GM19023 (cell line): ENCODE measurements around the gene IL25.
"Not testable (repeated sequence)": the region's sequence is repeated elsewhere in the genome, so short reads cannot be mapped to it uniquely, and the experiment has no call there.

Source experiments
- ATAC-seq: cut with Tn5 transposase; IDR thresholded peaks from one replicate; pipeline ENCODE4 v1.9.1; 2021; ENCODE audit warnings: mild to moderate bottlenecking, moderate library complexity; ENCODE audit not compliant: unreplicated experiment

Gene IL25

DNA sequence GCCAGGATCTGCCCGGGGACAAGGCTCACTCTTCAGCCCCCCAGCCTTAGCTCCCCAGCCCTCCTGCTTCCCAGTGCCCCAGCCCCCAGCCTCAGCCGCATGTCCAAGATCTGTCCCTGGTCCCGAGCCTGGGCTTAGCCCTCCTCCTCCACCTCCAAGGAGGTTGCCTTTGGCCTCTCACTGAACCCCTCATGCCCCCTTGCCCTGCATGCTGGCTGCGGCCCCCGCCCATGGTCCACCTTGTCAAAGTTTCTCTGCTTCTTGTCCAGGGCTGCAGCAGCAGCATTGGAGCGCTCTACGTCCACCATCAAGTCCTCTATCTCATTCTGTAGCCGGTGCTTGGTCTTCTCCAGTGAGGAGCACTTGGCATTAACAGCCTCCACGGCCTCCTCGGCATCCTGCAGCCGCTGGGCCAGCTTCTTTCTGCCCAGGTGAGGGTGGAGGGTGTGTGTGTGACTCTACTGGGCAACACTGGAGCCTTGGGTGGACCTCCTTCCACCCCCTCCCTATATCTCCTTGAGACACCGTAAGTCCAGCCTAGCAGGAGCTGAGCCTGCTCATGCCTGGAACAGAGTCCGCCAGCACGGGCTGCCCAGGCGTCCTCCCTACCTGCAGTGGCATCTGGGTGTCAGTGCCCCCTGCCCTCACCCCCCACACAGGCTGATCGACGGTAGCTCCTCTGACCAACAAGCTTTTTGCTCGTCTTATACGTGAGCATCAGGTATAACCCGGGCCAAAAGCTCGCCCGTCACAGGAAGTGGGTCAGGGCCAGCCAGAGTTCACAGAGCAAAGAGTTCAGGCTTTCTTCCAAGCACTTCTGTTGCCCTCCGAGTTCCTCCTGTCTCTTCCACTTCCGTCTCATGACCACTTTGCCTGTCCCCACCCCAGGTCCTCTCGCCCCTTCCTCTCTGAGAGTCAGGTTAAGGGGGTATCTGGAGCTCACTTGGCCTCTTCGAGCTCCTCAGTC lies 15.6 kb downstream of the IL25 start:
- no peak for ATAC-seq

- ATAC-seq, result no peak
Measured at GRCh38 chr14:23388996-23389395, 16.4 kb downstream of the IL25 start.

DNA sequence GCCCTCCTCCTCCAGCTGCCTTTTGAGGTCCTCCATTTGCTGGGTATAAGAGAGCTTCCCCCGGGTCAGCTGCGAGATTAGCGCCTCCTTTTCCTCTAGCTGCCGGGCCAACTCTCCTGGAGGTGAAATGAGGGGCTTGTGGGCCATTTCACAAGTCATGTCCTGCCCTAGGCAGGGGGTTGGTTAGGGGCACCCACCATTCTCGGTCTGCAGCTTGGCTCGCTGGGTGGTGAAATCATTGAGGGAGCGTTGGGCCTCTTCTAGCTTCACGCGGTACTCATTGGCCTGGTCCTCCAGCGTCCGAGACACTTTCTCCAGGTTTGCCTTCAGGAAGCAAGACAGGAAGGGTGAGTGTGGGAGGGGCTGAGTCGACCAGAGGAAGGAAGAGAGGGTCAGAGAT lies 16.8 kb downstream of the IL25 start:
- ATAC-seq, result no peak

DNA sequence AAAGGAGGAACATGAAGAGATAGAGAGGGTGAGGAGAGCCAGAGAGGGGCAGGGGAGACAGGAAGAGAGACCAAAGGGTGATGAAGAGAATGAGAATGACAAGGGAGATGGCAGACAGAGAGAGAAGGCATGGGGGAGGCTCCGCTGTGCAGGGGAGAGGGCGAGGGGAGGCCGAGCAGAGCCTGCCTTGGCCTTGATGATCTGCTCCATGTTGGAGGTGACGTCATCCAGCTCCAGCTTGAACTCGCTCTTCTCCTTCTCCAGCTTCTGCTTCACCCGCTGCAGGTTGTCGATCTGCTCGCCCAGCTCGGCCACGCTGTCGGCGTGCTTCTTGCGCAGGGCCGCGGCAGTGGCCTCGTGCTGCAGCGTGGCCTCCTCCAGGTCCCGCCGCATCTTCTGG lies 17.3 kb downstream of the IL25 start:
- not testable (repeated sequence) for ATAC-seq

GRCh38 chr14:23392613-23393012 lies 20.0 kb downstream of the IL25 start:
- ATAC-seq, result no peak

GRCh38 chr14:23396126-23396525 lies 23.5 kb downstream of the IL25 start:
- no peak for ATAC-seq

- no peak for ATAC-seq
Measured at GRCh38 chr14:23396781-23397407, 24.3 kb downstream of the IL25 start.

DNA sequence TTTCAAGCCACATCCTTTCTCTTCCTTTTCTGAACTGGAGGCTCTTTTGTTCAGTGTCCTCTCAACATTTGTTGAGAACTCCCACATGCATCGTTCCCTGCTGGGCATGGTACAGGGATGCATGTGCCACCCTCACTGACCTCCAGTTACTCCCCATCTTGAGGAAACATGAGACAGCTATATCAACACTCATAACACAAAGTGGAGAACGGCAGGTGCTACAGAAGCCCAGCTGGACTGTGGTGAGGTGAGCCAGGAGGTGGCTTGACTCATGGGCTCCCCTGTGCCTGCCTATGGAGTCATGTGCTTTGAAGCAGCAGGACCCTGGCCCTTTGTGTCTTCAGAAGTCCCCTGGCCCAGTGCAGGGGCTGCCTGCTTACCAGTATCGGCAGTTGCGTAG lies 25.7 kb downstream of the IL25 start:
- no peak for ATAC-seq

DNA sequence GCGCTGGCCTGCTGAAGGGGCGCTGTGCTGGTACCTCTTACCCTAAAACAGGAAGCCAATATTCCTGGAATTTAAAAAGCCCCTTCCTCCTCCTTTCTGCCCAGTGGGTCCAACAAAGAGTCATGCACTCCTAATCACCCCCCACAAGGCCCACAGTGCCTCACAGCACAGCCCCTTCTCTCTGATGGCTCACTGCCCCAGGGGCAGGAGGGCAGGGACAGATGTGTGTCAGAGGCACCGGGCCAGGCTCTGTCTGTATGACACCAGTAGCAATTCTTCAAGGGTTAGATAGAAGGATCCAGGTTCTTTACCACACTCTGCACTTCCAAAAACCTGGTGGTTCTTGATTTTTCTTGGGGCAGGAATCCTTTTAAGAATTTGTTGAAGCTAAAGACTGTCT lies 26.5 kb downstream of the IL25 start:
- no peak for ATAC-seq

DNA sequence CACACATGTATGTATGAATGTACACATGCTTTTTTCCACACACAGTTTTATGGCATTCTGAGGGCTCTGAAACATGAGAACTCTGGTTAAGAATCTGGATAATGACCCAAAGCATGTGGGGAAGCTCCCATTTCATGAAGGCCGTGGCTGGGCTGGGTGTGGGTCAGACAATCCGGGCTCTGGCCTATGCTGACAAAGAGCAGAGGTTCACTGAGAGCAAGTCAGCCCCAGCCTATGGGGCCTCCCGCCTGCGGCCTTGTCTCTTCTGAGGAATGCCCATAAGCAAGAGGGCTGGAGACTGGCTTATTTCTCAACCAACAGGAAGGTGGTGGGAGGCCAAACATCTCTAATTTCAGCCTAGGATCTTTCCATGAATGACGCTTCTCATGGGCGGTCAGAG lies 27.0 kb downstream of the IL25 start:
- no peak for ATAC-seq

DNA sequence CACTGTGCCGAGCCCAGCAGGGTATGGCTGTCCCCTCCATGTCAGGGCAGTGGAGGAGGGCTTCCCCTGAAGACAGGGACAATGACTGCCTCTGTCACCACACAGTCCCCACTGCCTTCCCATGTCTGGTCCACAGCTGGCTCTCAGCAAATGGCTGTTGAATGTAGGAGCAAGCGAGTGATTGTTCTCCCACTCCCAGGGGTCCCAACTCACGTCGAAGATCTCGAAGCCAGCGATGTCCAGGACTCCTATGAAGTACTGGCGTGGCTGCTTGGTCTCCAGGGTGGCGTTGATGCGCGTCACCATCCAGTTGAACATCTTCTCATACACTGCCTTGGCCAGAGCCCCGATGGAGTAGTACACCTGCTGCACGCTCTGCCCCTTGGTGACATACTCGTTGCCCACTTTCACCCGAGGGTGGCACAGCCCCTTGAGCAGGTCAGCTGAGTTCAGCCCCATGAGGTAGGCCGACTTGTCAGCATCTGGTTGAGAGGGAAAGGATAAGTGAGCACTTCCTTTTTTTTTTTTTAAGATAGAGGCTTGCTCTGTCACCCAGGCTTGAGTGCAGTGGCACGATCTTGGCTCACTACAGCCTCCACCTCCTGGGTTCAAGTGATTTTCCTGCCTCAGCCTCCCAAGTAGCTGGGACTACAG lies 28.0 kb downstream of the IL25 start:
- ATAC-seq, result not testable (repeated sequence)

DNA sequence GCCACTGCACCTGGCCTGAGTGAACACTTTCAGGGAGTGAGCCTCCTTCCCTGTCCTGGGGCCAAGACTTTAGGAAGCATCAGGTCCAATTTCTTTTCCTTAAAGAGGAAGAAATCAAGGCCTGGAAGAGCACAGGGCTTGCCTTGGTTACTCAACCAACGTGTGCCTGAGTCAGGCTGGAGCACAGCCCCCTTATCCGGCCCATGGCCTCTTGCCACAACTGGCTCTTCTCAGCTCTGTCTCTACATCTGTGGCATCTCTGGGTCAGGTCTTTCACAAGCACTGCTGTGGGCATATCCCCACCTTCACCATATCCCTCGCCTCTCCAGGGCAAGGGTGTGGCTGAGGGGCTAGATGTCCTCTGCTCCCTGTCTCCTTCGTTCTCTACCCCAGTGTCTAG lies 28.7 kb downstream of the IL25 start:
- no peak for ATAC-seq

- no peak for ATAC-seq
Measured at GRCh38 chr14:23402296-23403138, 29.9 kb downstream of the IL25 start.

DNA sequence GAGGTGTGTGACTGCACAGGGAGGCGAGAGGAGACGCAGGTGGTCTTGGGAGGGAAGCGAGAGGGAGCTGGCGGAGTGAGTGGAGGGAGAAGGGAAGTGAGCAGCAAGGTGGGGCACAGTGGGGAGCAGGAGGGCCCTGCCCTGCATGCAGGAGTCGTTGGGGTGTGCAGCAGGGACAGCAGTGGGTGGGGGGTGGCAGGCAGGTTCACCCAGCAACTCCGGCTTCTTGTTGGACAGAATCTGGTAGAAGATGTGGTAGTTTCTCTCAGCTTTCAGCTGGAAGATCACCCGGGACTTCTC lies 30.5 kb downstream of the IL25 start:
- ATAC-seq, result no peak

GRCh38 chr14:23403908-23404307 lies 31.3 kb downstream of the IL25 start:
- no peak for ATAC-seq

GRCh38 chr14:23404331-23404900 lies 31.8 kb downstream of the IL25 start:
- no peak for ATAC-seq

GRCh38 chr14:23405096-23405495 lies 32.5 kb downstream of the IL25 start:
- ATAC-seq, result no peak

GRCh38 chr14:23405516-23406025 lies 33.0 kb downstream of the IL25 start:
- ATAC-seq, result no peak

- no peak for ATAC-seq
Measured at GRCh38 chr14:23406244-23406643, 33.6 kb downstream of the IL25 start.

DNA sequence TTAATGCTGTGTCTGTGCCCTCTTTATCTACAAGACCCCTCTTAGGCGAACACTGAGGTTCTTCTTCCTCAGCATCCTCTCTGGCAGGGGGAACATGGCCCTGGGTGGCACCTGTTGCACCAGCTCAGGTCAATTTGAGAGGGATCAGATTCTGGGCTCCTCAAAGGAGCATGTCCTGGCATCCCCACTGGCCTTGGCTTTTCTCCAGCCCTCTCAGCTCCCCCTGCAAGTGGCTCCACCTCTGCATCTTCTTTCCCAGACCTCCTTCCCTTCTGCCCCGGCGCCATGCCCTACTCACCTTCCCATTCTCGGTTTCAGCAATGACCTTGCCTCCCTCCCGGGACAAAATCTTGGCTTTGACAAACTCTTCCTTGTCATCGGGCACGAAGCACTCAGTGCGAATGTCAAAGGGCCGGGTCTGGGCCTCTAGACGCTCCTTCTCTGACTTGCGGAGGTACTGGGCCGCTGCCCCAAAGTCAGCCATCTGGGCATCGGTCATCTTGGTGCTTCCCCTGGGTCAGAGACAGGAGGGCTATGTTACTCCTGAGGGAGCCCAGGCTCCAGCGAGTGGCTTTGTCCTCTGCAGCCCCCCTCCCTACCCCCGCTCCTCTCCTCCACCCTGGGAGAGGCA lies 34.2 kb downstream of the IL25 start:
- ATAC-seq, result no peak
